ENCODE results near the gene RXRG.

GRCh38 chr1:165474196-165474595, 29.3 kb upstream of the RXRG start:
- no peak for TF ChIP-seq CTCF (IDR thresholded peaks at IDR 0.05; ENCODE audit: poor library complexity)
- TF ChIP-seq EZH2phosphoT487 (IDR thresholded peaks at IDR 0.05; ENCODE audit: low read depth, severe bottlenecking, unreplicated experiment), result no peak
- no peak for TF ChIP-seq EZH2 (IDR thresholded peaks at IDR 0.05; ENCODE audit: borderline replicate concordance)

Data from hepatocyte (in vitro differentiated cells).